Measurements from ENCODE around the gene RAD23B.
"Not testable (repeated sequence)": the region's sequence is repeated elsewhere in the genome, so short reads cannot be mapped to it uniquely, and the experiment has no call there.

Gene RAD23B

GRCh38 chr9:107290619-107291018, 7.5 kb downstream of the RAD23B start:
- no peak for DNase-seq (ENCODE audit: low read depth)
- TF ChIP-seq CTCF (IDR thresholded peaks at IDR 0.05; ENCODE audit: insufficient read depth, low read depth, low read length, missing control alignments): no peak
- H3K4me3 ChIP-seq (ENCODE audit: low read length): no peak overlapping the region

- no peak for TF ChIP-seq CTCF (IDR thresholded peaks at IDR 0.05; ENCODE audit: insufficient read depth, low read depth, low read length, missing control alignments)
- H3K4me3 ChIP-seq (ENCODE audit: low read length): no peak overlapping the region
- peak; percentile 52 for DNase-seq (ENCODE audit: low read depth)
These were observed 9.9 kb downstream of the RAD23B start for GRCh38 chr9:107292821-107293542.

- TF ChIP-seq CTCF (IDR thresholded peaks at IDR 0.05; ENCODE audit: insufficient read depth, low read depth, low read length, missing control alignments): no peak
- DNase-seq (ENCODE audit: low read depth): no peak
- no peak overlapping the region for H3K4me3 ChIP-seq (ENCODE audit: low read length)
These were observed 10.5 kb downstream of the RAD23B start for GRCh38 chr9:107293543-107294085.

GRCh38 chr9:107294756-107295155, 11.7 kb downstream of the RAD23B start:
- DNase-seq (ENCODE audit: low read depth): no peak
- H3K4me3 ChIP-seq (ENCODE audit: low read length): no peak overlapping the region
- no peak for TF ChIP-seq CTCF (IDR thresholded peaks at IDR 0.05; ENCODE audit: insufficient read depth, low read depth, low read length, missing control alignments)

- H3K4me3 ChIP-seq (ENCODE audit: low read length): no peak overlapping the region
- TF ChIP-seq CTCF (IDR thresholded peaks at IDR 0.05; ENCODE audit: insufficient read depth, low read depth, low read length, missing control alignments): no peak
- no peak for DNase-seq (ENCODE audit: low read depth)
These were observed 12.9 kb downstream of the RAD23B start for GRCh38 chr9:107295995-107296394.

- DNase-seq (ENCODE audit: low read depth); H3K4me3 ChIP-seq (ENCODE audit: low read length): not testable (repeated sequence)
These were observed 13.5 kb downstream of the RAD23B start for GRCh38 chr9:107296592-107296991.

GRCh38 chr9:107299437-107299836, 16.4 kb downstream of the RAD23B start:
- no peak for TF ChIP-seq CTCF (IDR thresholded peaks at IDR 0.05; ENCODE audit: insufficient read depth, low read depth, low read length, missing control alignments)
- DNase-seq (ENCODE audit: low read depth): no peak
- no peak overlapping the region for H3K4me3 ChIP-seq (ENCODE audit: low read length)
